ENCODE measurements around the gene MBD6. TPM values are rescaled to one million over a fixed set of nuclear protein-coding genes. Genes with fewer than 3 reads are reported as not detected.

The MBD6 gene
- total and polyA plus RNA-seq, 2 of the 13 experiments (the other 11 are each of a cell fraction or from before 2014, with no cell fraction given), result 4.1 to 5.9 TPM

DNA sequence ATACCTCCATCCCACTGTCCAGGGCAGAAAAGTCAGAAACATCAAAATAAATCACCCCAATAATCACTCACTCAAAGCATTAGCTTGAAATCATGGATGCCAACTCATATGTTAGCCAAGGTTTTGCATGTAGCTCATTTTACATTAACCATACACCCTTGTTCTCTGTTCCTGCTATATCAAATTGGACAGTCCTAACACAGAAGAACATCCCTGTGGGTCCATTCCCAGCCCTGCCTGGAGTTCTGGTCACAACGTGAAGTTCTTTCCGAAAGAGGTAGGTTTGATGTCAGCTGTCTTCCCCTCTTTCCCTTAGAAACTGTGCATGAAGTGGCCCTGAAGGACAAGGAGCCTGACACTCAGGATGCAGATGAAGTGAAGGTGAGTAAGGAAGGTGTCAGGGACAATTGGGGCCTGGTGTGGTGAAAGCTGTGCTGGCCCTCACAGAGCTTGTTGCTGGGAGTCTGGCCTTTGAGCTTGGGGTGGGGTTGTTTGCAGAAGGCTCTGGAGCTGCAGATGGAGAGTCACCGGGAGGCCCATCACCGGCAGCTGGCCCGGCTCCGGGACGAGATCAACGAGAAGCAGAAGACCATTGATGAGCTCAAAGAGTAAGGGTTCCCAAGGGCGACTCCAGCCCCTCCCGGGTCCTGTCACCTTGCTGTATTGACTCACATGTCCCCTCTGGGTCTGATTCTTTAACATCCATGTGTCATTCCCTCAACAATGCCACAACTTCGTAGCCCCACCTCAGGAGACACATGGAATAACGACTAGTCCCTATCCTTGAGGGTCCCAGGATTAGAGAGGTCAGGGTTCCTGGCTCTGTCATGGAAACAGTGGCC lies 53.4 kb downstream of the MBD6 start (continued):
- TF ChIP-seq, protein P1, sequence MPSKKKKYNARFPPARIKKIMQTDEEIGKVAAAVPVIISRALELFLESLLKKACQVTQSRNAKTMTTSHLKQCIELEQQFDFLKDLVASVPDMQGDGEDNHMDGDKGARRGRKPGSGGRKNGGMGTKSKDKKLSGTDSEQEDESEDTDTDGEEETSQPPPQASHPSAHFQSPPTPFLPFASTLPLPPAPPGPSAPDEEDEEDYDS (CRISPR knock-in tag; IDR thresholded peaks at IDR 0.05), result peak; percentile 66
- TF ChIP-seq, protein P2, sequence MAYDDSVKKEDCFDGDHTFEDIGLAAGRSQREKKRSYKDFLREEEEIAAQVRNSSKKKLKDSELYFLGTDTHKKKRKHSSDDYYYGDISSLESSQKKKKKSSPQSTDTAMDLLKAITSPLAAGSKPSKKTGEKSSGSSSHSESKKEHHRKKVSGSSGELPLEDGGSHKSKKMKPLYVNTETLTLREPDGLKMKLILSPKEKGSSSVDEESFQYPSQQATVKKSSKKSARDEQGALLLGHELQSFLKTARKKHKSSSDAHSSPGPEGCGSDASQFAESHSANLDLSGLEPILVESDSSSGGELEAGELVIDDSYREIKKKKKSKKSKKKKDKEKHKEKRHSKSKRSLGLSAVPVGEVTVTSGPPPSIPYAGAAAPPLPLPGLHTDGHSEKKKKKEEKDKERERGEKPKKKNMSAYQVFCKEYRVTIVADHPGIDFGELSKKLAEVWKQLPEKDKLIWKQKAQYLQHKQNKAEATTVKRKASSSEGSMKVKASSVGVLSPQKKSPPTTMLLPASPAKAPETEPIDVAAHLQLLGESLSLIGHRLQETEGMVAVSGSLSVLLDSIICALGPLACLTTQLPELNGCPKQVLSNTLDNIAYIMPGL (CRISPR knock-in tag; IDR thresholded peaks at IDR 0.05; ENCODE audit: borderline replicate concordance in 1 of 2, low read depth in 1 of 2), result peak; percentile 35 to 48; a peak in 1 of 4 replicates
- TF ChIP-seq PPARG (CRISPR knock-in tag; conservative IDR thresholded peaks at IDR 0.05) (peak; percentile 29; the same call in 1 of the 2 replicates), ZNF121 (CRISPR knock-in tag; IDR thresholded peaks at IDR 0.05) (peak; percentile 83), PHF8 (CRISPR knock-in tag; IDR thresholded peaks at IDR 0.05) (peak; percentile 41; the same call in 1 of the 2 replicates), ETV6 (CRISPR knock-in tag; conservative IDR thresholded peaks at IDR 0.05) (no peak), RFXAP (CRISPR knock-in tag; IDR thresholded peaks at IDR 0.05; ENCODE audit: borderline replicate concordance) (0 out of 2 replicates have a peak, but pooled peaks have one; percentile 35), NFYC (CRISPR knock-in tag; IDR thresholded peaks at IDR 0.05) (no peak), REPIN1 (CRISPR knock-in tag; IDR thresholded peaks at IDR 0.05; ENCODE audit: borderline replicate concordance, low read depth) (peak; percentile 66; the same call in 1 of the 2 replicates), NAIF1 (CRISPR knock-in tag; IDR thresholded peaks at IDR 0.05; ENCODE audit: borderline replicate concordance) (peak; percentile 56; the same call in 1 of the 2 replicates), FOXK1 (CRISPR knock-in tag; IDR thresholded peaks at IDR 0.05; ENCODE audit: borderline replicate concordance, low read depth) (peak; percentile 61; the same call in 1 of the 2 replicates), FOXJ3 (CRISPR knock-in tag; IDR thresholded peaks at IDR 0.05; ENCODE audit: borderline replicate concordance) (0 out of 2 replicates have a peak, but pooled peaks have one; percentile 18), ZNF17 (CRISPR knock-in tag; IDR thresholded peaks at IDR 0.05) (no peak), ARHGAP35 (CRISPR knock-in tag; IDR thresholded peaks at IDR 0.05; ENCODE audit: borderline replicate concordance) (peak; percentile 23; the same call in 1 of the 2 replicates)
- TF ChIP-seq, protein P3, sequence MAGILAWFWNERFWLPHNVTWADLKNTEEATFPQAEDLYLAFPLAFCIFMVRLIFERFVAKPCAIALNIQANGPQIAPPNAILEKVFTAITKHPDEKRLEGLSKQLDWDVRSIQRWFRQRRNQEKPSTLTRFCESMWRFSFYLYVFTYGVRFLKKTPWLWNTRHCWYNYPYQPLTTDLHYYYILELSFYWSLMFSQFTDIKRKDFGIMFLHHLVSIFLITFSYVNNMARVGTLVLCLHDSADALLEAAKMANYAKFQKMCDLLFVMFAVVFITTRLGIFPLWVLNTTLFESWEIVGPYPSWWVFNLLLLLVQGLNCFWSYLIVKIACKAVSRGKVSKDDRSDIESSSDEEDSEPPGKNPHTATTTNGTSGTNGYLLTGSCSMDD (CRISPR knock-in tag; IDR thresholded peaks at IDR 0.05), result no peak
- TF ChIP-seq, protein P4, sequence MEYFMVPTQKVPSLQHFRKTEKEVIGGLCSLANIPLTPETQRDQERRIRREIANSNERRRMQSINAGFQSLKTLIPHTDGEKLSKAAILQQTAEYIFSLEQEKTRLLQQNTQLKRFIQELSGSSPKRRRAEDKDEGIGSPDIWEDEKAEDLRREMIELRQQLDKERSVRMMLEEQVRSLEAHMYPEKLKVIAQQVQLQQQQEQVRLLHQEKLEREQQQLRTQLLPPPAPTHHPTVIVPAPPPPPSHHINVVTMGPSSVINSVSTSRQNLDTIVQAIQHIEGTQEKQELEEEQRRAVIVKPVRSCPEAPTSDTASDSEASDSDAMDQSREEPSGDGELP (IDR thresholded peaks at IDR 0.05; ENCODE audit: borderline replicate concordance, low read depth), result peak; percentile 89
- TF ChIP-seq, protein P5, sequence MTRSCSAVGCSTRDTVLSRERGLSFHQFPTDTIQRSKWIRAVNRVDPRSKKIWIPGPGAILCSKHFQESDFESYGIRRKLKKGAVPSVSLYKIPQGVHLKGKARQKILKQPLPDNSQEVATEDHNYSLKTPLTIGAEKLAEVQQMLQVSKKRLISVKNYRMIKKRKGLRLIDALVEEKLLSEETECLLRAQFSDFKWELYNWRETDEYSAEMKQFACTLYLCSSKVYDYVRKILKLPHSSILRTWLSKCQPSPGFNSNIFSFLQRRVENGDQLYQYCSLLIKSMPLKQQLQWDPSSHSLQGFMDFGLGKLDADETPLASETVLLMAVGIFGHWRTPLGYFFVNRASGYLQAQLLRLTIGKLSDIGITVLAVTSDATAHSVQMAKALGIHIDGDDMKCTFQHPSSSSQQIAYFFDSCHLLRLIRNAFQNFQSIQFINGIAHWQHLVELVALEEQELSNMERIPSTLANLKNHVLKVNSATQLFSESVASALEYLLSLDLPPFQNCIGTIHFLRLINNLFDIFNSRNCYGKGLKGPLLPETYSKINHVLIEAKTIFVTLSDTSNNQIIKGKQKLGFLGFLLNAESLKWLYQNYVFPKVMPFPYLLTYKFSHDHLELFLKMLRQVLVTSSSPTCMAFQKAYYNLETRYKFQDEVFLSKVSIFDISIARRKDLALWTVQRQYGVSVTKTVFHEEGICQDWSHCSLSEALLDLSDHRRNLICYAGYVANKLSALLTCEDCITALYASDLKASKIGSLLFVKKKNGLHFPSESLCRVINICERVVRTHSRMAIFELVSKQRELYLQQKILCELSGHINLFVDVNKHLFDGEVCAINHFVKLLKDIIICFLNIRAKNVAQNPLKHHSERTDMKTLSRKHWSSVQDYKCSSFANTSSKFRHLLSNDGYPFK (CRISPR knock-in tag; IDR thresholded peaks at IDR 0.05; ENCODE audit: borderline replicate concordance), result peak; percentile 64; the same call in 1 of the 2 replicates
- TF ChIP-seq, protein P6, sequence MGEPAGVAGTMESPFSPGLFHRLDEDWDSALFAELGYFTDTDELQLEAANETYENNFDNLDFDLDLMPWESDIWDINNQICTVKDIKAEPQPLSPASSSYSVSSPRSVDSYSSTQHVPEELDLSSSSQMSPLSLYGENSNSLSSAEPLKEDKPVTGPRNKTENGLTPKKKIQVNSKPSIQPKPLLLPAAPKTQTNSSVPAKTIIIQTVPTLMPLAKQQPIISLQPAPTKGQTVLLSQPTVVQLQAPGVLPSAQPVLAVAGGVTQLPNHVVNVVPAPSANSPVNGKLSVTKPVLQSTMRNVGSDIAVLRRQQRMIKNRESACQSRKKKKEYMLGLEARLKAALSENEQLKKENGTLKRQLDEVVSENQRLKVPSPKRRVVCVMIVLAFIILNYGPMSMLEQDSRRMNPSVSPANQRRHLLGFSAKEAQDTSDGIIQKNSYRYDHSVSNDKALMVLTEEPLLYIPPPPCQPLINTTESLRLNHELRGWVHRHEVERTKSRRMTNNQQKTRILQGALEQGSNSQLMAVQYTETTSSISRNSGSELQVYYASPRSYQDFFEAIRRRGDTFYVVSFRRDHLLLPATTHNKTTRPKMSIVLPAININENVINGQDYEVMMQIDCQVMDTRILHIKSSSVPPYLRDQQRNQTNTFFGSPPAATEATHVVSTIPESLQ (CRISPR knock-in tag; conservative IDR thresholded peaks at IDR 0.05), result 0 out of 2 replicates have a peak, but pooled peaks have one; percentile 10

All from HepG2 (cell line).